Measurements from ENCODE around the gene MYORG.

DNA sequence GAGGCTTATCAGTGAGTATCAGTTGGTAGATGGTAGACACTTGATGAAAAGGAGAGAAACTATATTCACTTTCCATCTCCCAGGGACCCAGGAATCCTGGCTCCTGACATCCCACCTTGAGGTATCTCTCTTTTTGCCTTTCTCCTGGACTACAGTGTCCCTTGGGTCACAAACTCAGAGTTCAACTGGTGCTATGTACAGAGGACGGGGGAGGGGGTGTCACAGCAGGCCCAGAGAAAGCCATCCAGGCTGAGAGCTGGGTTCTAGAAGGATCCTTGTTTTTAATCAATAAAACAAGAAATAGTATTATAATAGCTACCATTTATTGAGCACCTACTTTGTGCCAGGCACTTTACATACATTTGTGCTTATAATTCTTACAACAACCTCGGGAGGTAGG lies 10.3 kb downstream of the MYORG start:
- TF ChIP-seq, protein P1, sequence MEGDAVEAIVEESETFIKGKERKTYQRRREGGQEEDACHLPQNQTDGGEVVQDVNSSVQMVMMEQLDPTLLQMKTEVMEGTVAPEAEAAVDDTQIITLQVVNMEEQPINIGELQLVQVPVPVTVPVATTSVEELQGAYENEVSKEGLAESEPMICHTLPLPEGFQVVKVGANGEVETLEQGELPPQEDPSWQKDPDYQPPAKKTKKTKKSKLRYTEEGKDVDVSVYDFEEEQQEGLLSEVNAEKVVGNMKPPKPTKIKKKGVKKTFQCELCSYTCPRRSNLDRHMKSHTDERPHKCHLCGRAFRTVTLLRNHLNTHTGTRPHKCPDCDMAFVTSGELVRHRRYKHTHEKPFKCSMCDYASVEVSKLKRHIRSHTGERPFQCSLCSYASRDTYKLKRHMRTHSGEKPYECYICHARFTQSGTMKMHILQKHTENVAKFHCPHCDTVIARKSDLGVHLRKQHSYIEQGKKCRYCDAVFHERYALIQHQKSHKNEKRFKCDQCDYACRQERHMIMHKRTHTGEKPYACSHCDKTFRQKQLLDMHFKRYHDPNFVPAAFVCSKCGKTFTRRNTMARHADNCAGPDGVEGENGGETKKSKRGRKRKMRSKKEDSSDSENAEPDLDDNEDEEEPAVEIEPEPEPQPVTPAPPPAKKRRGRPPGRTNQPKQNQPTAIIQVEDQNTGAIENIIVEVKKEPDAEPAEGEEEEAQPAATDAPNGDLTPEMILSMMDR (IDR thresholded peaks at IDR 0.05), result no peak
- TF ChIP-seq POLR2A (IDR thresholded peaks at IDR 0.05), result no peak
